ENCODE measurements around the gene GINS2.

Gene GINS2

DNA sequence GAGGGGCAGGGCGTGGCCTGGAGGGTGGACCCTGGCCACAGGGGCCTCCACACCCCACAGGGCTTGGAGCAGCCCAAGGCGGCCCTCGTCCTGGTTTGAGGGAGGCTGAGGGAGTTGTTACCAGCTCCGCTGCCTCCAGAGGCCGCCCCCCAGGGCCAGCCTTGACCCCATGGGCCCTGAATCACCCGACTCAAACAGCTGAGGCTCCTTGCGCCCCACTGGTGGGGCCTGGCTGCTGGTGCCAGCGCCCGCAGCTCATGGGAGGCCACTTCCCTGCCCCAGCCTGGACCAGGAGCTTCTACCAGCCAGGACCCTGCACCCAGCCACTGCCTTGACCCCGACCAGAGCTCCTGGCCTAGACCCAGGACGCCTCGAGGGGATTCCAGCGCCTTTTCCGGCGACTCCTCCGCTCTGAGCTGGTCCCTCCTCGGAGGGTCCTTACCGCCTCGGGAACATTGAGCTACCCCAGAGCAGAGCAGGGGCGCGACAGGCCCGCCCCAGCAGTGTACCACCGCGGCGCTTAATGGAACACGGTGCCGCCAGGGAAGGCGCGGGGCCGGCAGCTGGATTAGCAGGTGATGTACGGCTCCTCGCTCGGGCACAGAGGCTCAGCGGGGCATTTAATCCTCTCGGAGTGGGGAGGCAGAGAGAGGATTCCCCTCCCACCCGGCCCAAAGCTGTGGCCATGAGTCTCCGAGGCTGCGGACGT is 38.5 kb downstream of the GINS2 start:
- ChIA-PET CTCF (interaction anchor here (0.6 kb wide), 1 partner anchor 16 kb away, joined by 3 read pairs; no protein-coding TSS in a partner anchor), POLR2A (ENCODE audit: low non-redundant PET) (no interaction called here)
- no peak for DNase-seq (ENCODE audit: low spot score)
- TF ChIP-seq, protein P1, sequence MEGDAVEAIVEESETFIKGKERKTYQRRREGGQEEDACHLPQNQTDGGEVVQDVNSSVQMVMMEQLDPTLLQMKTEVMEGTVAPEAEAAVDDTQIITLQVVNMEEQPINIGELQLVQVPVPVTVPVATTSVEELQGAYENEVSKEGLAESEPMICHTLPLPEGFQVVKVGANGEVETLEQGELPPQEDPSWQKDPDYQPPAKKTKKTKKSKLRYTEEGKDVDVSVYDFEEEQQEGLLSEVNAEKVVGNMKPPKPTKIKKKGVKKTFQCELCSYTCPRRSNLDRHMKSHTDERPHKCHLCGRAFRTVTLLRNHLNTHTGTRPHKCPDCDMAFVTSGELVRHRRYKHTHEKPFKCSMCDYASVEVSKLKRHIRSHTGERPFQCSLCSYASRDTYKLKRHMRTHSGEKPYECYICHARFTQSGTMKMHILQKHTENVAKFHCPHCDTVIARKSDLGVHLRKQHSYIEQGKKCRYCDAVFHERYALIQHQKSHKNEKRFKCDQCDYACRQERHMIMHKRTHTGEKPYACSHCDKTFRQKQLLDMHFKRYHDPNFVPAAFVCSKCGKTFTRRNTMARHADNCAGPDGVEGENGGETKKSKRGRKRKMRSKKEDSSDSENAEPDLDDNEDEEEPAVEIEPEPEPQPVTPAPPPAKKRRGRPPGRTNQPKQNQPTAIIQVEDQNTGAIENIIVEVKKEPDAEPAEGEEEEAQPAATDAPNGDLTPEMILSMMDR (conservative IDR thresholded peaks at IDR 0.05; ENCODE audit: low read depth) = no peak
- peak overlapping the region; percentile 73 for H3K27ac ChIP-seq

DNA sequence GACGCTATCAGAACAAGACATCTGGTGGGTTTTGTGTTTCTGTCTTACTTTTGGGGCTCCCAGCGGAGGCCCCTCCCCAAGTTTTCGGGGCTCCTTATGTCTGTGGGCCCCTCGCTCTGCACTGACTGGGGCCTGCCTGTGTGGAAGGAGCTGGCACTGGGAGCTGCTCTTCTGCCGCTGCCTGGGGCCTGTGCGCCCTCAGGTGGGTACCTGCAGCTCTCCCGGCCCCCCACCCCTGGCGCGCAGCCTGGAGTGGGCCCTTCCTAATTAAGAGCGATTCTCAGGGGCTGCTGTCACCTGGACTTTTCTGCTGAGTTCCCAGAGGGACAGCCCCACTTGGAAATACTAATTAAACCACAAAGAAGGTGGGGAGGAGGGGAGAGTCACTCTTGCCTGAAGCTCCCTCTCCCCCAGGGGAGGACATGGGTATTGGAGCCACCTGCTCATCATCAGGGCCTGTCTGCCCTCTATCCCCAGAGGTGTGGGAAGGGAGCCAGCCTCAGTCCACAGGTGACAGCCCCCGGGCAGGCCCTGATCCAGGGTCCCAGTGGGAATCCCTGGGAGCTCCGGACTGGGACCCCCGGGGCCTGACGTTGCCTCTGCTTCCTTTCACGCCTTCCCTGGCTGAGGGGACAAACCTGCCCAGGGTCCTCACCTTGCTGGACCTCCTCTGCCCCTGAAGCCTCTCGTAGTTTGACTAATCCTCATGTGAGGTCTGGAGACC is 39.2 kb downstream of the GINS2 start:
- TF ChIP-seq, protein P1 (conservative IDR thresholded peaks at IDR 0.05; ENCODE audit: low read depth) = no peak
- no peak for DNase-seq (ENCODE audit: low spot score)
- CTCF ChIA-PET = interaction anchor here (0.7 kb wide), 1 partner anchor 352 kb away, joined by 3 read pairs; no protein-coding TSS in a partner anchor
- H3K27ac ChIP-seq = peak overlapping the region; percentile 73
- POLR2A ChIA-PET (ENCODE audit: low non-redundant PET) = no interaction called here

DNA sequence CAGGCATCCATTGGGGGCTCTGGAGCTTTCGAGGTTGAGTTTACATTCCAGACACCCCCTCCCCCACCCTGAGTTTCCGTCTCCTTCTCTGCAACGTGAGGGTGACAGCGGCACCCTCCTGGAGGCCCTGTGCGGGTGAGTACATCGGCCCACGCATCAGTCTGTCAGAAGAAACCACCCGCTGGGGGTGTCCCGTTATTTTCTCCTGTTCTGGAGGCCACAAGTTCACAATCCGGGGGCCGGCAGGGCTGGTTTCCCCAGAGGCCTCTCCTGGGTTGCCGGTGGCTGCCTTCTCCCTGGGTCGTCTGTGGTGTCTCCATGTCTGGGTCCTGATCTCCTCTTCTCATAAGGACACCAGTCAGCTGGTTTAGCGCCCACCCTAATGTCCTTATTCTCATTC is 39.9 kb downstream of the GINS2 start:
- peak overlapping the region; percentile 73 for H3K27ac ChIP-seq
- POLR2A ChIA-PET (ENCODE audit: low non-redundant PET) = no interaction called here
- TF ChIP-seq, protein P1 (conservative IDR thresholded peaks at IDR 0.05; ENCODE audit: low read depth) = no peak
- CTCF ChIA-PET = interaction anchor here (0.5 to 0.7 kb wide), 2 partner anchors 11 to 352 kb away, joined by 3 read pairs; no protein-coding TSS in a partner anchor
- no peak for DNase-seq (ENCODE audit: low spot score)

DNA sequence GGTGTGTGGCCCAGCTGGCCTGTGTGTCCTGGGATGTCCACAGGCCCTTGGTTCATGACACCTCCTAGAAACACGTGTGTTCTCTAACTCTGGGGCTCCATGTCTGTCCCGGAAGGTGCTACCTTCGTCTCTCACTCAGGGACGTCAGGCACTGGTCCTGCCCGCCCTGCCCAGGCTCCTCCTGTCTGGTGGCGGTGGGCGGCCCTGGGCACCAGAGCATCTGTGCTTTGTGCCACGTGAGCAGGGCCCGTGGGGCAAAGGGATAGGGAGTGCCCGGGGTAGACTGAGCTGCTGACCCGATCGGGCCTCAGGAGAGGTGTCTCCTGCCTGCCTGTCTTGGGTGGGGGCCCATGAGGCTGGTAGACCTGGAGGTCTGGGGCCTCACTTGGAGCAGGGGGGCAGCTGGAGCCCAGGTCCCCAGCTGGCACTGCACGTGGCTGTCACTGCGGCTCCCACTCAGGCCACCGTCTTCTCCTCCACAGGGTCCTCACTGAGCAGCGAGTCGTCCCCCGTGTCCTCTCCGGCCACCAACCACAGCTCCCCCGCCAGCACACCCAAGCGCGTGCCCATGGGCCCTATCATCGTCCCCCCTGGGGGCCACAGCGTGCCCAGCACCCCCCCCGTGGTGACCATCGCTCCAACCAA is 40.6 kb downstream of the GINS2 start:
- TF ChIP-seq, protein P1 (conservative IDR thresholded peaks at IDR 0.05; ENCODE audit: low read depth) = no peak
- DNase-seq (ENCODE audit: low spot score) = no peak
- ChIA-PET CTCF (interaction anchor here (0.5 to 0.7 kb wide), 3 partner anchors 11 to 68 kb away, joined by 3 to 6 read pairs (median 4); no protein-coding TSS in a partner anchor), POLR2A (ENCODE audit: low non-redundant PET) (no interaction called here)
- H3K27ac ChIP-seq = peak overlapping the region; percentile 73; the same call in 1 of the 2 replicates

DNA sequence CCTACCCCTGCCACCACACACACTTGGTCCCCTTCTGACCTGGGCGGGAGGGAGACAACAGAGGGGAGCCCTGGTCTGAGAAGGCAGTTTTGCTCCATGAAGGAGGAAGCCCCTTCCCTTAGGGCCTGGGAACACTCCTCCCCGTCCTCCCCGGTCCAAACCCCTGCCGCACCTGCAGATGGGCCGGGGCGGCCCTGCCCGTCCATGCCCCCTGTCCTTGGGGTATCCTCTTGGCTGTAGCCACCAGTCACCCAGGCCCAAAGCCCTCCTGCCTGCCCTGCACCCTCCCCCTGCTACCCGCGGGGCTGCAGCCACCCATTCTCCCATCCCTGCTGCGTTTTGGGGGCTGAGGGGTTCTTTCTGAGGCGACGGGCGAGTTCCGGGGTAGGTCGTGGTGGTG is 41.8 kb downstream of the GINS2 start:
- POLR2A ChIA-PET (ENCODE audit: low non-redundant PET) = no interaction called here
- DNase-seq (ENCODE audit: low spot score) = no peak
- H3K27ac ChIP-seq = no peak overlapping the region
- TF ChIP-seq, protein P1 (conservative IDR thresholded peaks at IDR 0.05; ENCODE audit: low read depth) = no peak
- CTCF ChIA-PET = no interaction called here

DNA sequence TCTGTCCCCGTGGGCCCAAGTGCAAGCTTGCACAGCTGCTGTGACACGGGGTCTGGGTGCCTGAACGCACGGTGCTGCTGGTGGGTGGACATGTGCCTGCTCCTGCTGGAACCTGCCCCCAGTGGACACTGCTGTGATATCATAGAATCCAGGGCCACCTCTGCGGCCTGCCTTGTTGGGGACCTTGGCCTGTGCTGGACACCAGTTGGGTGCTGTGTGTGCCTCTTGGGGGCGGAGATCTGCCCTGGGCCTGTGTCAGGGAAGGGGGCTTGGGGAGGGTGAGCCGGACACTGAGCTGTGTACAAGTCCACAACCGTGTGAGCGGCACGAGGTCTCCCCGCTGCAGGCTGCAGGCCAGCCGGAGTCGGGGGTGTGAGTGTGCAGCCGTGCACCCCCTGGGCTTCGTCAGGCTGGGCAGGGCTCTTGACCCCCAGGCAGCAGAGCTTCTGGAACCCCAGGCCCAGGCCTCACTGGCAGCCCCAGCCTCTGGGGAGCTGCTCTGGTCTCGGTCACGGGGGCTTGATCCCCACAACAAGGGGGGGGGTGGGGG is 42.3 kb downstream of the GINS2 start:
- POLR2A ChIA-PET (ENCODE audit: low non-redundant PET) = no interaction called here
- no peak for DNase-seq (ENCODE audit: low spot score)
- CTCF ChIA-PET = no interaction called here
- TF ChIP-seq, protein P1 (conservative IDR thresholded peaks at IDR 0.05; ENCODE audit: low read depth) = no peak
- no peak overlapping the region for H3K27ac ChIP-seq

Data from RWPE1 (cell line).